T-helper 1 cell (primary cell): Measurements from ENCODE around the gene FAM204A.
A peak's percentile ranks its signal among the peaks of the same experiment; 100 is the strongest.

Source experiments
- DNase-seq, 5 donors: peaks; one replicate each; pipeline ENCODE4 v3.0.0-alpha.2; 2012 to 2020

FAM204A gene

GRCh38 chr10:118277871-118278270, 64.3 kb downstream of the FAM204A start:
- no peak for DNase-seq

- DNase-seq = no peak
Measured at GRCh38 chr10:118276727-118277126, 65.4 kb downstream of the FAM204A start.

- no peak for DNase-seq
Measured at GRCh38 chr10:118276204-118276603, 65.9 kb downstream of the FAM204A start.

GRCh38 chr10:118273662-118274061, 68.5 kb downstream of the FAM204A start:
- DNase-seq = no peak

GRCh38 chr10:118272767-118273166, 69.4 kb downstream of the FAM204A start:
- DNase-seq = no peak

GRCh38 chr10:118272149-118272721, 69.9 kb downstream of the FAM204A start:
- no peak for DNase-seq

GRCh38 chr10:118271671-118272070, 70.5 kb downstream of the FAM204A start:
- DNase-seq = no peak

GRCh38 chr10:118266098-118266748, 75.9 kb downstream of the FAM204A start:
- DNase-seq = no peak

- DNase-seq = no peak
Measured at GRCh38 chr10:118264838-118265470, 77.2 kb downstream of the FAM204A start.

- no peak for DNase-seq
Measured at GRCh38 chr10:118264252-118264651, 77.9 kb downstream of the FAM204A start.

GRCh38 chr10:118262538-118262937, 79.6 kb downstream of the FAM204A start:
- DNase-seq = no peak

GRCh38 chr10:118259288-118259906, 82.7 kb downstream of the FAM204A start:
- peak in 2 of 5 donors; percentile 7 to 18 for DNase-seq

GRCh38 chr10:118258285-118258684, 83.8 kb downstream of the FAM204A start:
- no peak for DNase-seq

- no peak for DNase-seq
Measured at GRCh38 chr10:118256825-118257570, 85.1 kb downstream of the FAM204A start.

- no peak for DNase-seq
Measured at GRCh38 chr10:118256209-118256608, 85.9 kb downstream of the FAM204A start.

GRCh38 chr10:118255355-118255754, 86.8 kb downstream of the FAM204A start:
- DNase-seq = no peak

GRCh38 chr10:118254654-118255053, 87.5 kb downstream of the FAM204A start:
- no peak for DNase-seq

- no peak for DNase-seq
Measured at GRCh38 chr10:118253397-118253796, 88.7 kb downstream of the FAM204A start.

GRCh38 chr10:118251791-118252190, 90.3 kb downstream of the FAM204A start:
- no peak for DNase-seq

- no peak for DNase-seq
Measured at GRCh38 chr10:118249714-118250113, 92.4 kb downstream of the FAM204A start.
